Measurements from ENCODE around the gene LCLAT1.

GRCh38 chr2:30400151-30400954 is 46.7 kb upstream of the LCLAT1 start:
- TF ChIP-seq, protein P1, sequence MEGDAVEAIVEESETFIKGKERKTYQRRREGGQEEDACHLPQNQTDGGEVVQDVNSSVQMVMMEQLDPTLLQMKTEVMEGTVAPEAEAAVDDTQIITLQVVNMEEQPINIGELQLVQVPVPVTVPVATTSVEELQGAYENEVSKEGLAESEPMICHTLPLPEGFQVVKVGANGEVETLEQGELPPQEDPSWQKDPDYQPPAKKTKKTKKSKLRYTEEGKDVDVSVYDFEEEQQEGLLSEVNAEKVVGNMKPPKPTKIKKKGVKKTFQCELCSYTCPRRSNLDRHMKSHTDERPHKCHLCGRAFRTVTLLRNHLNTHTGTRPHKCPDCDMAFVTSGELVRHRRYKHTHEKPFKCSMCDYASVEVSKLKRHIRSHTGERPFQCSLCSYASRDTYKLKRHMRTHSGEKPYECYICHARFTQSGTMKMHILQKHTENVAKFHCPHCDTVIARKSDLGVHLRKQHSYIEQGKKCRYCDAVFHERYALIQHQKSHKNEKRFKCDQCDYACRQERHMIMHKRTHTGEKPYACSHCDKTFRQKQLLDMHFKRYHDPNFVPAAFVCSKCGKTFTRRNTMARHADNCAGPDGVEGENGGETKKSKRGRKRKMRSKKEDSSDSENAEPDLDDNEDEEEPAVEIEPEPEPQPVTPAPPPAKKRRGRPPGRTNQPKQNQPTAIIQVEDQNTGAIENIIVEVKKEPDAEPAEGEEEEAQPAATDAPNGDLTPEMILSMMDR (conservative IDR thresholded peaks at IDR 0.05 in 1 of 2, IDR thresholded peaks at IDR 0.05 in 1 of 2; ENCODE audit: extremely low read depth in 1 of 2, insufficient read depth in 1 of 2, low read depth in 1 of 2, low read length in 2 of 2): no peak
- no peak for TF ChIP-seq EZH2 (IDR thresholded peaks at IDR 0.05; ENCODE audit: borderline replicate concordance, low read length)

Measured in mammary epithelial cell (primary cell).